AG04450 (cell line): ENCODE data around the gene SPON1. TPM values are rescaled to one million over a fixed set of nuclear protein-coding genes. Genes with fewer than 3 reads are reported as not detected.

Experiments used
- CTCF ChIA-PET: fragments of 300-600, 350-600 bp; formaldehyde crosslinking; extraction: SDS; loops from one replicate; lab custom pipeline; 2022; ENCODE audit warnings: antibody characterized with exemption, inconsistent platforms; lab: Charles Lee
- POLR2A ChIA-PET: fragments of 350-600 bp; formaldehyde crosslinking; extraction: SDS; loops from one replicate; lab custom pipeline; 2021; ENCODE audit warnings: antibody characterized with exemption, inconsistent platforms; lab: Yijun Ruan, JAX
- DNase-seq: peaks from one replicate; pipeline ENCODE4 v3.0.0-alpha.2; 2011; ENCODE audit warnings: low read depth, low spot score
- H3K27ac ChIP-seq: one replicate; pipeline ENCODE4 v1.5.1; 2012; ENCODE audit warnings: low read depth, low read length, control low read depth
- H3K27me3 ChIP-seq: one replicate; pipeline ENCODE4 v1.6.0; 2012; ENCODE audit warnings: low read length; ENCODE audit not compliant: control insufficient read depth, insufficient read depth
- H3K4me3 ChIP-seq: 2 replicates; pipeline ENCODE4 v1.5.1; 2011; ENCODE audit warnings: mild to moderate bottlenecking, low read depth, low read length, control low read depth
- H3K9me3 ChIP-seq: 2 replicates; pipeline ENCODE4 v1.5.1; 2012; ENCODE audit warnings: low read length; ENCODE audit not compliant: control insufficient read depth, insufficient read depth
- CTCF ChIP-seq: IDR thresholded peaks from 2 replicates; pipeline ENCODE4 v1.5.1; 2011; ENCODE audit warnings: low read depth, low read length, control low read depth, inconsistent platforms
- polyA plus RNA-seq: library from polyadenylated mRNA; depleted of rRNA; stranded (reverse); fragments of >200 nt; gene quantifications from 2 replicates; pipeline ENCODE4 v1.2.3, GENCODE V29; 2011

Gene SPON1
- polyA plus RNA-seq, 1 experiment = 0.53 TPM

DNA sequence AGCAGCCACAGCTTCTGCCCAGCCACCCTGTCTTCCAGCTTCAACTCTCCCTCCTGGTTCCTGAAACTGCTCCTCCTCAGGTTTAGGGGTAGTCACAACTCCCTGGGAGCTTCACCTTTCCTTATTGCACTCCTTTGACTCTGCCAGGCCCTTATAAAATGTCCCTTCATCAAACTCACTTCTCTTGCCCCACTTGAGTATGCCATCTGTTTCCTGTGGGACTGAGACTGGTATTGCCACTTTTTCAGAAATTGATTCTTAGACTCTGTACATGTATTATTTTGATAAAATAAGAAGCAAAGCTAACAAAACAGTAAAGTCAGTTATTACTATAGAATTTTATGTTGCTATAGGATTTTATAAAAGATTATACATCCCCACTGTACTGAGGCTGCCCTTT, 134.1 kb downstream of the SPON1 start:
- no peaks in the 10 kb centered on the region for H3K27me3 ChIP-seq
- ChIA-PET CTCF (interaction anchor here (1.3 kb wide), 1 partner anchor 53 kb away, joined by 3 read pairs; no protein-coding TSS in a partner anchor), POLR2A (no interaction called here)
- H3K9me3 ChIP-seq = no peaks in the 10 kb centered on the region
- no peak for DNase-seq
- no peak for TF ChIP-seq CTCF
- no peak overlapping the region for H3K4me3 ChIP-seq
- H3K27ac ChIP-seq = no peak overlapping the region

- Histone ChIP-seq H3K9me3 (no peaks in the 10 kb centered on the region), H3K27me3 (no peaks in the 10 kb centered on the region), H3K4me3 (no peak overlapping the region), H3K27ac (no peak overlapping the region)
- ChIA-PET CTCF (no interaction called here), POLR2A (no interaction called here)
- no peak for TF ChIP-seq CTCF
- DNase-seq = no peak
Measured at GRCh38 chr11:14101388-14101787, 138.9 kb downstream of the SPON1 start.

- Histone ChIP-seq H3K27me3 (no peaks in the 10 kb centered on the region), H3K4me3 (no peak overlapping the region), H3K27ac (no peak overlapping the region), H3K9me3 (no peaks in the 10 kb centered on the region)
- CTCF ChIA-PET = no interaction called here
- TF ChIP-seq CTCF = no peak
- no peak for DNase-seq
- POLR2A ChIA-PET = no interaction called here
Measured at GRCh38 chr11:14102766-14103165, 140.2 kb downstream of the SPON1 start.

DNA sequence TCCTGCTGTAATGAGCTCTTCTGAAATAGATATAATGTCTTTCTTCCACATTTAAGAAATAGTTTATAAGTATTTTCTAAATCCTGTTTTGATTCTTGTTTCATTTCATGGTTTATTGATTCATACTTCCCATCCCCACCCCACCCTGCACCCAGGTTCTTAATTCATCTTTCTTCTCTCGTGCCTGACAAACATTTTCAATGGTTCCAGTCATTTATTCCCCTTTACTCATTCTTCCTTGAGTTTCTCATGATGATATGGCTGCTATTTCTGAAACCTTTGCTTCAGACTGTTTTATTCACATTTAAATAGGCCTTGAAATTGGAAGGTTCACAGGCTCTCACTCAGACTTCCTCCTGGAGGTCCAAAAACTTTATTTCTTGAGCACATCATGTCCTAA, 142.9 kb downstream of the SPON1 start:
- Histone ChIP-seq H3K27me3 (no peaks in the 10 kb centered on the region), H3K9me3 (no peaks in the 10 kb centered on the region), H3K27ac (no peak overlapping the region), H3K4me3 (no peak overlapping the region)
- DNase-seq = no peak
- ChIA-PET POLR2A (no interaction called here), CTCF (no interaction called here)
- TF ChIP-seq CTCF = no peak

DNA sequence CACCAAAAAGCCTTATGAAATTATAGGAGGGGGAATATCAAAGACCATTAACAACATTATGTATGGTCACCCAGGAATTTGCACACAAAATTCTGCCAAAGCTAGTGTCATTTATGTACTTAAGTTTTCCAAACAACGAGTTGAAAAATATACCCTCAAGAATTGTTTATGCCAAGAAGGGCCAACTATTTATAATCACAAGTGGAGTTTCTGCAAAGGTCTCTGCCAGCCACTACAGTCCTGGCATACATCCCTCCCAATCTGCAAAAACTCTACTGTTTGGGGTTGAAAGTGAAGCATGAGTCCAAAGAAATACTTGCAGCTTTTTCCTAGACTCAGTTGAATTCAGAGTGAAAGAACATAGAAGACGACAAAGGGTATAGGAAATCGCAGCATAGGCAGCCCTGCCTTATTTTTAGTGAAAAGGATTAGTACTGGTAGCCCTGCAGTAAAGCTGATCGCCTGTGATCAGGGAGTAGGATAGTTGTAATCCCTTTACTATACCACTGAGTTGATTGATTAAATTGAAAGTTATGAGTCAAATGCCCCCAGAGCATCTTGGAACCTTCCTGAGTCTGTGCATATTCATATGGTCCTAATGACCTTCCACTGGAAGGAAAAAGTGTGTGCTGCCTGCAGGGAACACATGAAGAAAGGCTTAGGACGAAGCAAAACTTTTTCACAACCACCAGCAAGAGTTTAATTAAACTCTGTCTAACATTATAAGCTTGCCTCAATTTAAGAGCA, 144.0 kb downstream of the SPON1 start:
- Histone ChIP-seq H3K4me3 (no peak overlapping the region), H3K9me3 (no peaks in the 10 kb centered on the region), H3K27ac (no peak overlapping the region), H3K27me3 (no peaks in the 10 kb centered on the region)
- ChIA-PET CTCF (interaction anchor here (0.6 kb wide), 1 partner anchor 754 kb away, joined by 4 read pairs; no protein-coding TSS in a partner anchor), POLR2A (no interaction called here)
- no peak for DNase-seq
- TF ChIP-seq CTCF = no peak
